ENCODE results near the gene CAMK2B. TPM values are rescaled to one million over a fixed set of nuclear protein-coding genes. Genes with fewer than 3 reads are reported as not detected.

The CAMK2B gene
- total RNA-seq, 4 donors from 2014 or later = 0.26 to 0.95 (median 0.69) TPM

- Histone ChIP-seq H3K4me3 (no peak overlapping the region), H3K4me1 (no peaks in the 10 kb centered on the region), H3K27ac (no peak overlapping the region), H3K36me3 (no peaks in the 10 kb centered on the region), H3K9me3 (peaks cover 0 to 3% (median 0%) of the 10 kb centered on the region in 3 donors), H3K27me3 (no peaks in the 10 kb centered on the region)
- WGBS, 2 donors = 54 to 67% methylated on average over 3 of the region's 3 CpGs
- TF ChIP-seq CTCF (IDR thresholded peaks at IDR 0.05) (no peak), POLR2A (IDR thresholded peaks at IDR 0.05) (no peak)
- no peak for DNase-seq
- intact Hi-C loops (cut with DNase I) = no loop called here
Observed at GRCh38 chr7:44338600-44338999, 13.2 kb upstream of the CAMK2B start.

DNA sequence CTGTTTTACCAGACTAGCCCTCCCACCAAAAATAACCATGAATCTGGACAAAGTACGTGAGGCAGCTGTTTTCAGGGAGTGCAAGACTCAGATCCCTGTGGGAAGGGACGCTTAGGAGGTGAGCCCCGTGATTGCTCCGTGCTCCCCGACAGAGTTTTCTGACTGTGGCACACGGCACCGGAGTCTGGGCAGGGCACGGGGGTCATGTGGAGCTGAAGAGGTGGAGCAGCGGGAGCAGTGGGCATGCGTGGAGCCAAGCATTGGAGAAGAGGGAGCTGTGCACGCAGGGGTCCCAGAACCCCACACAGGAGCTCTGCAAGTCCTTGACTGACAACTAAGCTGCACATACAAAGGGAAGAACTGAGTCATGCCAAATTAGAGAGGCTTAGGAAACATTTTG, 11.1 kb upstream of the CAMK2B start:
- H3K27me3 ChIP-seq = no peaks in the 10 kb centered on the region
- H3K27ac ChIP-seq = no peak overlapping the region
- DNase-seq = no peak
- peaks cover 0 to 3% (median 0%) of the 10 kb centered on the region in 3 donors for H3K9me3 ChIP-seq
- WGBS, 2 donors = 89 to 97% methylated on average over 8 to 10 of the region's 11 CpGs
- intact Hi-C loops (cut with DNase I) = no loop called here
- H3K4me1 ChIP-seq = no peaks in the 10 kb centered on the region
- H3K36me3 ChIP-seq = no peaks in the 10 kb centered on the region
- TF ChIP-seq CTCF (IDR thresholded peaks at IDR 0.05) = no peak
- TF ChIP-seq POLR2A (IDR thresholded peaks at IDR 0.05) = no peak
- no peak overlapping the region for H3K4me3 ChIP-seq

DNA sequence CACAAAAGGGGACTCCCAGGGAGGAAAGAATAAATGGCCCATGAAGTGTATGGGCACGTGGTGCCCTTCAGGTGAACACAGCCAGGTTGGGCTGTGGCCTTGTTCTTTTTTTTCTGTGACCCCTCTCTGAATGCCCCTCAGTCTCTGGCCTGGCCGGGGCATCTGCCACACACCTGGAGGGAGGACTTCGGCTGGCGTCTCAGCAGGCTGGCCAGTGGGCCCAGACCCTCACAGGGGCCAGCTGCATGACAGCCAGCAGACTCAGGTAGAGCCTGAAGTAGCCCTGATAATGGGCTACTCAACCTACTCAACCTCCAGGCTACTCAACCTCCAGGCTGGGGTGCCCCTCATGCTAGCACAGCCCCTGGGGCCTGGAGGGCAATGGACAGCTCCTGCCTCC, 9.8 kb upstream of the CAMK2B start:
- Histone ChIP-seq H3K4me1 (no peaks in the 10 kb centered on the region), H3K27me3 (no peaks in the 10 kb centered on the region), H3K27ac (no peak overlapping the region), H3K36me3 (no peaks in the 10 kb centered on the region), H3K9me3 (peaks cover 0 to 3% (median 0%) of the 10 kb centered on the region in 3 donors), H3K4me3 (no peak overlapping the region)
- DNase-seq = no peak
- intact Hi-C loops (cut with DNase I) = no loop called here
- 90 to 100% methylated on average over 1 to 4 of the region's 4 CpGs for WGBS, 2 donors
- TF ChIP-seq CTCF (IDR thresholded peaks at IDR 0.05) (no peak), POLR2A (IDR thresholded peaks at IDR 0.05) (no peak)

GRCh38 chr7:44334734-44335097, 9.3 kb upstream of the CAMK2B start:
- no peak for DNase-seq
- H3K27me3 ChIP-seq = no peaks in the 10 kb centered on the region
- H3K9me3 ChIP-seq = peaks cover 0 to 3% (median 0%) of the 10 kb centered on the region in 3 donors
- WGBS, 2 donors = 83 to 100% methylated on average over 3 to 5 of the region's 11 CpGs
- TF ChIP-seq POLR2A (IDR thresholded peaks at IDR 0.05) (no peak), CTCF (IDR thresholded peaks at IDR 0.05) (no peak)
- H3K36me3 ChIP-seq = no peaks in the 10 kb centered on the region
- intact Hi-C loops (cut with DNase I) = no loop called here
- H3K27ac ChIP-seq = no peak overlapping the region
- H3K4me3 ChIP-seq = no peak overlapping the region
- no peaks in the 10 kb centered on the region for H3K4me1 ChIP-seq

- no peak overlapping the region for H3K27ac ChIP-seq
- DNase-seq = no peak
- WGBS, 2 donors = 81 to 82% methylated on average over 18 of the region's 19 CpGs
- TF ChIP-seq POLR2A (IDR thresholded peaks at IDR 0.05) = no peak
- TF ChIP-seq CTCF (IDR thresholded peaks at IDR 0.05) = no peak
- H3K36me3 ChIP-seq = no peaks in the 10 kb centered on the region
- H3K9me3 ChIP-seq = peaks cover 0 to 3% (median 0%) of the 10 kb centered on the region in 3 donors
- no peaks in the 10 kb centered on the region for H3K4me1 ChIP-seq
- H3K4me3 ChIP-seq = no peak overlapping the region
- intact Hi-C loops (cut with DNase I) = no loop called here
- no peaks in the 10 kb centered on the region for H3K27me3 ChIP-seq
Observed at GRCh38 chr7:44333911-44334733, 8.7 kb upstream of the CAMK2B start.

Data from esophagus squamous epithelium (tissue), 5 donors.